ENCODE results near the gene PNMA1.

DNA sequence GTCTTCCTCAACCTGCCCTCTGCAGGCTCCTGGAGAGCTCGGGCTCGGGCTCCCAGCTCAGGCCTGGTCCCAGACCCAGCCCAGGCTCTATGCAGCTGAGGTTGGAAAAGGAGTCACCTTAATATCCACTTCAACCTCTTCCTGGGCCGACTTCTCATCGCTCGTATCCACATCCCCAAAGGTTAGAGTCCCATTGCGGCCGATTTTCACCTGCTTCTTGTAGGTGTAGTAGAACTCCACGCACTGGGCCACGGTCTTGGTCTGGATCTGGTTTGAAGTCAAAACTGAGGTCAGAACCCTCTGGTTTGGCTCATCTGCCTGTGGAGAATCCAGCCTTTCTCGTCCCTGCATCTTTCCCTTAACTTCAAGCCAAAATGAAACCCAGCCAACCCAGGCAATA is 8.4 kb upstream of the PNMA1 start:
- TF ChIP-seq POLR2A (IDR thresholded peaks at IDR 0.05; ENCODE audit: borderline replicate concordance, extremely low read depth, insufficient read depth, insufficient read length): no peak
- no peak for TF ChIP-seq POLR2AphosphoS5 (IDR thresholded peaks at IDR 0.05; ENCODE audit: low read depth, low read length)
- TF ChIP-seq ZFX (IDR thresholded peaks at IDR 0.05): no peak
- TF ChIP-seq, protein P1, sequence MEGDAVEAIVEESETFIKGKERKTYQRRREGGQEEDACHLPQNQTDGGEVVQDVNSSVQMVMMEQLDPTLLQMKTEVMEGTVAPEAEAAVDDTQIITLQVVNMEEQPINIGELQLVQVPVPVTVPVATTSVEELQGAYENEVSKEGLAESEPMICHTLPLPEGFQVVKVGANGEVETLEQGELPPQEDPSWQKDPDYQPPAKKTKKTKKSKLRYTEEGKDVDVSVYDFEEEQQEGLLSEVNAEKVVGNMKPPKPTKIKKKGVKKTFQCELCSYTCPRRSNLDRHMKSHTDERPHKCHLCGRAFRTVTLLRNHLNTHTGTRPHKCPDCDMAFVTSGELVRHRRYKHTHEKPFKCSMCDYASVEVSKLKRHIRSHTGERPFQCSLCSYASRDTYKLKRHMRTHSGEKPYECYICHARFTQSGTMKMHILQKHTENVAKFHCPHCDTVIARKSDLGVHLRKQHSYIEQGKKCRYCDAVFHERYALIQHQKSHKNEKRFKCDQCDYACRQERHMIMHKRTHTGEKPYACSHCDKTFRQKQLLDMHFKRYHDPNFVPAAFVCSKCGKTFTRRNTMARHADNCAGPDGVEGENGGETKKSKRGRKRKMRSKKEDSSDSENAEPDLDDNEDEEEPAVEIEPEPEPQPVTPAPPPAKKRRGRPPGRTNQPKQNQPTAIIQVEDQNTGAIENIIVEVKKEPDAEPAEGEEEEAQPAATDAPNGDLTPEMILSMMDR (IDR thresholded peaks at IDR 0.05 in 2 of 3, conservative IDR thresholded peaks at IDR 0.05 in 1 of 3; ENCODE audit: borderline replicate concordance in 1 of 3, insufficient read depth in 1 of 3, low read depth in 2 of 3, low read length in 2 of 3): no peak
- TF ChIP-seq REST (IDR thresholded peaks at IDR 0.05; ENCODE audit: low read depth): no peak
- TF ChIP-seq RAD21 (IDR thresholded peaks at IDR 0.05; ENCODE audit: low read depth): no peak
- no peak for TF ChIP-seq JUND (IDR thresholded peaks at IDR 0.05)
- no peak for TF ChIP-seq SIN3A (IDR thresholded peaks at IDR 0.05; ENCODE audit: low read depth)
- no peak for TF ChIP-seq TCF7L2 (IDR thresholded peaks at IDR 0.05; ENCODE audit: borderline replicate concordance, extremely low read depth, insufficient read depth, insufficient read length)
- no peak for TF ChIP-seq EZH2 (IDR thresholded peaks at IDR 0.05)
- TF ChIP-seq CEBPB (IDR thresholded peaks at IDR 0.05; ENCODE audit: low read depth): no peak

All from HCT116 (cell line).